Posterior vena cava (tissue), 2 donors: Measurements from ENCODE around the gene TP53AIP1. TPM values are rescaled to one million over a fixed set of nuclear protein-coding genes. Genes with fewer than 3 reads are reported as not detected.

Source experiments
- DNase-seq: peaks from one replicate; pipeline ENCODE4 v3.0.0-alpha.2; 2020; ENCODE audit warnings: low spot score
- intact Hi-C, 2 donors: fragments of 100-400 bp; cut with DNase I; formaldehyde crosslinking; loops; one replicate each; pipeline versions ENCODE4 v1.14.1 to v1.14.2; 2022 to 2023
- total RNA-seq, 2 donors: library from RNA; stranded (reverse); fragmentation: NEBNext Ultra II Directional; extraction: Animal tissue kit (Norgen Biotek cat#: 25700); gene quantifications; one replicate each; pipeline ENCODE4 v1.2.1, GENCODE V29; 2021
- donor health status: DM: yes; HTN: yes; CAD: no.
- donor health status: DM: yes; HTN: yes; CAD: no.

TP53AIP1 gene
- total RNA-seq, 2 donors from 2014 or later = not detected

- intact Hi-C loops = no loop called here
These were observed 32.1 kb downstream of the TP53AIP1 start for GRCh38 chr11:128910576-128910975.

GRCh38 chr11:128909438-128910125 lies 33.1 kb downstream of the TP53AIP1 start:
- intact Hi-C loops = no loop called here
- DNase-seq = no peak

More at GRCh38 chr11:128910576-128910975, 32.1 kb downstream of the TP53AIP1 start:
- DNase-seq = no peak

- DNase-seq = peak; percentile 90
- intact Hi-C loops = no loop called here
These were observed 34.1 kb downstream of the TP53AIP1 start for GRCh38 chr11:128908391-128909246.

- intact Hi-C loops = no loop called here
- no peak for DNase-seq
These were observed 35.1 kb downstream of the TP53AIP1 start for GRCh38 chr11:128907585-128907984.

GRCh38 chr11:128906185-128907050 lies 36.3 kb downstream of the TP53AIP1 start:
- DNase-seq = peak; percentile 58
- intact Hi-C loops = no loop called here

- intact Hi-C loops = no loop called here
These were observed 37.1 kb downstream of the TP53AIP1 start for GRCh38 chr11:128905345-128906184.

GRCh38 chr11:128904656-128905344 lies 37.9 kb downstream of the TP53AIP1 start:
- DNase-seq = no peak
- intact Hi-C loops = no loop called here

More at GRCh38 chr11:128905345-128906184, 37.1 kb downstream of the TP53AIP1 start:
- DNase-seq = peak; percentile 81

GRCh38 chr11:128904303-128904655 lies 38.4 kb downstream of the TP53AIP1 start:
- intact Hi-C loops = no loop called here
- no peak for DNase-seq

GRCh38 chr11:128903248-128904061 lies 39.2 kb downstream of the TP53AIP1 start:
- DNase-seq = peak; percentile 83
- intact Hi-C loops = no loop called here

- intact Hi-C loops = no loop called here
These were observed 40.1 kb downstream of the TP53AIP1 start for GRCh38 chr11:128902515-128903066.

GRCh38 chr11:128901653-128902514 lies 40.8 kb downstream of the TP53AIP1 start:
- intact Hi-C loops = no loop called here
- peak; percentile 69 for DNase-seq

More at GRCh38 chr11:128902515-128903066, 40.1 kb downstream of the TP53AIP1 start:
- DNase-seq = peak; percentile 66

- intact Hi-C loops = no loop called here
- peak; percentile 68 for DNase-seq
These were observed 42.2 kb downstream of the TP53AIP1 start for GRCh38 chr11:128900468-128900867.

GRCh38 chr11:128898580-128899344 lies 43.9 kb downstream of the TP53AIP1 start:
- intact Hi-C loops = no loop called here
- no peak for DNase-seq

- intact Hi-C loops = loop anchor here in 1 of 2 donors (2.0 kb wide), 1 partner anchor 47 kb away; no protein-coding TSS in a partner anchor
- DNase-seq = no peak
These were observed 44.8 kb downstream of the TP53AIP1 start for GRCh38 chr11:128897826-128898225.

GRCh38 chr11:128896356-128896755 lies 46.3 kb downstream of the TP53AIP1 start:
- DNase-seq = no peak
- intact Hi-C loops = loop anchor here in 1 of 2 donors (2.0 kb wide), 1 partner anchor 48 kb away; no protein-coding TSS in a partner anchor
